ENCODE results near the gene RNASET2. TPM values are rescaled to one million over a fixed set of nuclear protein-coding genes. Genes with fewer than 3 reads are reported as not detected.
A peak's percentile ranks its signal among the peaks of the same experiment; 100 is the strongest.

RNASET2 gene
- polyA plus RNA-seq, 1 donor, result 70.2 TPM

- no CpG with 5 or more reads among the region's 8 CpGs for WGBS (ENCODE audit: insufficient coverage, low lambda C conversion rate)
- Histone ChIP-seq H3K27ac (ENCODE audit: low read length) (no peak overlapping the region), H3K4me1 (ENCODE audit: control insufficient read depth, insufficient read depth, low read length) (no peaks in the 10 kb centered on the region), H3K9me3 (ENCODE audit: control insufficient read depth, low read depth, low read length) (peaks cover 6% of the 10 kb centered on the region), H3K4me3 (ENCODE audit: low read length) (no peak overlapping the region), H3K27me3 (ENCODE audit: control insufficient read depth, insufficient read depth, low read length) (no peaks in the 10 kb centered on the region), H3K36me3 (ENCODE audit: control insufficient read depth, insufficient read depth, low read length) (no peaks in the 10 kb centered on the region)
- no peak for DNase-seq
These were observed 14.9 kb upstream of the RNASET2 start for GRCh38 chr6:166971271-166971670.

GRCh38 chr6:166970776-166971175, 14.4 kb upstream of the RNASET2 start:
- WGBS (ENCODE audit: insufficient coverage, low lambda C conversion rate), result no CpG with 5 or more reads among the region's 17 CpGs
- Histone ChIP-seq H3K27ac (ENCODE audit: low read length) (no peak overlapping the region), H3K27me3 (ENCODE audit: control insufficient read depth, insufficient read depth, low read length) (no peaks in the 10 kb centered on the region), H3K9me3 (ENCODE audit: control insufficient read depth, low read depth, low read length) (peaks cover 7% of the 10 kb centered on the region), H3K4me3 (ENCODE audit: low read length) (no peak overlapping the region), H3K36me3 (ENCODE audit: control insufficient read depth, insufficient read depth, low read length) (no peaks in the 10 kb centered on the region), H3K4me1 (ENCODE audit: control insufficient read depth, insufficient read depth, low read length) (no peaks in the 10 kb centered on the region)
- no peak for DNase-seq

- Histone ChIP-seq H3K4me1 (ENCODE audit: control insufficient read depth, insufficient read depth, low read length) (no peaks in the 10 kb centered on the region), H3K36me3 (ENCODE audit: control insufficient read depth, insufficient read depth, low read length) (no peaks in the 10 kb centered on the region), H3K27ac (ENCODE audit: low read length) (no peak overlapping the region), H3K9me3 (ENCODE audit: control insufficient read depth, low read depth, low read length) (peaks cover 7% of the 10 kb centered on the region), H3K27me3 (ENCODE audit: control insufficient read depth, insufficient read depth, low read length) (no peaks in the 10 kb centered on the region), H3K4me3 (ENCODE audit: low read length) (no peak overlapping the region)
- no peak for DNase-seq
These were observed 13.7 kb upstream of the RNASET2 start for GRCh38 chr6:166970091-166970490.

GRCh38 chr6:166969390-166970002, 13.1 kb upstream of the RNASET2 start:
- WGBS (ENCODE audit: insufficient coverage, low lambda C conversion rate), result 100% methylated on average over 1 of the region's 8 CpGs
- no peak overlapping the region for H3K27ac ChIP-seq (ENCODE audit: low read length)
- no peak for DNase-seq

GRCh38 chr6:166966268-166966667, 9.9 kb upstream of the RNASET2 start:
- H3K4me3 ChIP-seq (ENCODE audit: low read length), result no peak overlapping the region
- H3K27ac ChIP-seq (ENCODE audit: low read length), result no peak overlapping the region
- no CpG with 5 or more reads among the region's 2 CpGs for WGBS (ENCODE audit: insufficient coverage, low lambda C conversion rate)
- DNase-seq, result no peak
- no peaks in the 10 kb centered on the region for H3K36me3 ChIP-seq (ENCODE audit: control insufficient read depth, insufficient read depth, low read length)
- peaks cover 11% of the 10 kb centered on the region for H3K9me3 ChIP-seq (ENCODE audit: control insufficient read depth, low read depth, low read length)
- no peaks in the 10 kb centered on the region for H3K4me1 ChIP-seq (ENCODE audit: control insufficient read depth, insufficient read depth, low read length)
- H3K27me3 ChIP-seq (ENCODE audit: control insufficient read depth, insufficient read depth, low read length), result no peaks in the 10 kb centered on the region

More at GRCh38 chr6:166969390-166970002, 13.1 kb upstream of the RNASET2 start:
- Histone ChIP-seq H3K27me3 (ENCODE audit: control insufficient read depth, insufficient read depth, low read length) (no peaks in the 10 kb centered on the region), H3K9me3 (ENCODE audit: control insufficient read depth, low read depth, low read length) (peaks cover 7% of the 10 kb centered on the region), H3K36me3 (ENCODE audit: control insufficient read depth, insufficient read depth, low read length) (no peaks in the 10 kb centered on the region), H3K4me3 (ENCODE audit: low read length) (no peak overlapping the region), H3K4me1 (ENCODE audit: control insufficient read depth, insufficient read depth, low read length) (no peaks in the 10 kb centered on the region)

- H3K4me1 ChIP-seq (ENCODE audit: control insufficient read depth, insufficient read depth, low read length), result peaks cover 8% of the 10 kb centered on the region
- WGBS (ENCODE audit: insufficient coverage, low lambda C conversion rate), result no CpG with 5 or more reads among the region's 3 CpGs
- no peaks in the 10 kb centered on the region for H3K36me3 ChIP-seq (ENCODE audit: control insufficient read depth, insufficient read depth, low read length)
- no peaks in the 10 kb centered on the region for H3K27me3 ChIP-seq (ENCODE audit: control insufficient read depth, insufficient read depth, low read length)
- peaks cover 5% of the 10 kb centered on the region for H3K9me3 ChIP-seq (ENCODE audit: control insufficient read depth, low read depth, low read length)
- no peak overlapping the region for H3K4me3 ChIP-seq (ENCODE audit: low read length)
- no peak for DNase-seq
- no peak overlapping the region for H3K27ac ChIP-seq (ENCODE audit: low read length)
These were observed 4.2 kb upstream of the RNASET2 start for GRCh38 chr6:166960609-166960978.

- Histone ChIP-seq H3K4me1 (ENCODE audit: control insufficient read depth, insufficient read depth, low read length) (peaks cover 8% of the 10 kb centered on the region), H3K27me3 (ENCODE audit: control insufficient read depth, insufficient read depth, low read length) (no peaks in the 10 kb centered on the region), H3K4me3 (ENCODE audit: low read length) (no peak overlapping the region), H3K9me3 (ENCODE audit: control insufficient read depth, low read depth, low read length) (peaks cover 7% of the 10 kb centered on the region), H3K36me3 (ENCODE audit: control insufficient read depth, insufficient read depth, low read length) (no peaks in the 10 kb centered on the region), H3K27ac (ENCODE audit: low read length) (no peak overlapping the region)
- no CpG with 5 or more reads among the region's 9 CpGs for WGBS (ENCODE audit: insufficient coverage, low lambda C conversion rate)
- DNase-seq, result no peak
These were observed 3.7 kb upstream of the RNASET2 start for GRCh38 chr6:166959911-166960608.

- peak in 1 of 2 donors; percentile 18 for DNase-seq
- no peaks in the 10 kb centered on the region for H3K27me3 ChIP-seq (ENCODE audit: control insufficient read depth, insufficient read depth, low read length)
- H3K9me3 ChIP-seq (ENCODE audit: control insufficient read depth, low read depth, low read length), result peaks cover 7% of the 10 kb centered on the region
- H3K27ac ChIP-seq (ENCODE audit: low read length), result no peak overlapping the region
- no peaks in the 10 kb centered on the region for H3K36me3 ChIP-seq (ENCODE audit: control insufficient read depth, insufficient read depth, low read length)
- WGBS (ENCODE audit: insufficient coverage, low lambda C conversion rate), result 100% methylated on average over 1 of the region's 13 CpGs
- no peak overlapping the region for H3K4me3 ChIP-seq (ENCODE audit: low read length)
- peaks cover 8% of the 10 kb centered on the region for H3K4me1 ChIP-seq (ENCODE audit: control insufficient read depth, insufficient read depth, low read length)
These were observed 2.8 kb upstream of the RNASET2 start for GRCh38 chr6:166958926-166959861.

- Histone ChIP-seq H3K27ac (ENCODE audit: low read length) (peak overlapping the region; percentile 99), H3K27me3 (ENCODE audit: control insufficient read depth, insufficient read depth, low read length) (no peaks in the 10 kb centered on the region), H3K36me3 (ENCODE audit: control insufficient read depth, insufficient read depth, low read length) (no peaks in the 10 kb centered on the region), H3K4me3 (ENCODE audit: low read length) (no peak overlapping the region), H3K4me1 (ENCODE audit: control insufficient read depth, insufficient read depth, low read length) (peaks cover 8% of the 10 kb centered on the region), H3K9me3 (ENCODE audit: control insufficient read depth, low read depth, low read length) (peaks cover 7% of the 10 kb centered on the region)
- 82% methylated on average over 2 of the region's 5 CpGs for WGBS (ENCODE audit: insufficient coverage, low lambda C conversion rate)
- no peak for DNase-seq
These were observed 1.4 kb upstream of the RNASET2 start for GRCh38 chr6:166957805-166958076.

- Histone ChIP-seq H3K4me3 (ENCODE audit: low read length) (peak overlapping the region; percentile 85), H3K4me1 (ENCODE audit: control insufficient read depth, insufficient read depth, low read length) (peaks cover 8% of the 10 kb centered on the region), H3K27me3 (ENCODE audit: control insufficient read depth, insufficient read depth, low read length) (no peaks in the 10 kb centered on the region), H3K36me3 (ENCODE audit: control insufficient read depth, insufficient read depth, low read length) (no peaks in the 10 kb centered on the region), H3K27ac (ENCODE audit: low read length) (peak overlapping the region; percentile 99), H3K9me3 (ENCODE audit: control insufficient read depth, low read depth, low read length) (peaks cover 7% of the 10 kb centered on the region)
- no CpG with 5 or more reads among the region's 26 CpGs for WGBS (ENCODE audit: insufficient coverage, low lambda C conversion rate)
- peak; percentile 58 to 88 for DNase-seq
These were observed 896 bp upstream of the RNASET2 start for GRCh38 chr6:166957087-166957804.
